Lung (tissue), 12 donors: ENCODE data around the gene RLN3. TPM values are rescaled to one million over a fixed set of nuclear protein-coding genes. Genes with fewer than 3 reads are reported as not detected.

Experiments used
- ATAC-seq: fragments of 200-7000 bp; cut with Tn5 transposase; one replicate; pipeline ENCODE4 v1.9.1; 2020; ENCODE audit warnings: moderate number of reproducible peaks; ENCODE audit not compliant: insufficient read depth, low FRiP score
- DNase-seq, 3 donors: peaks; one replicate each; pipeline ENCODE4 v3.0.0-alpha.2; 2013 to 2017
- H3K27ac ChIP-seq, 2 donors: one replicate each; pipeline ENCODE4 v1.5.1; 2013; ENCODE audit warnings: mild to moderate bottlenecking in 2 of 2, moderate library complexity in 2 of 2, control low read depth in 1 of 2, inconsistent platforms in 1 of 2, low read depth in 1 of 2, low read length in 1 of 2
- H3K27me3 ChIP-seq, 3 donors: one replicate each; pipeline ENCODE4 v1.5.1; 2013; ENCODE audit warnings: low read length in 2 of 3; ENCODE audit not compliant: control insufficient read depth in 3 of 3, insufficient read depth in 3 of 3
- H3K36me3 ChIP-seq, 4 donors: one replicate each; pipeline ENCODE4 v1.5.1; 2013; ENCODE audit warnings: low read length in 4 of 4, mild to moderate bottlenecking in 1 of 4, moderate library complexity in 1 of 4; ENCODE audit not compliant: control insufficient read depth in 4 of 4, insufficient read depth in 4 of 4
- H3K4me1 ChIP-seq, 5 donors: one replicate each; pipeline ENCODE4 v1.5.1; 2013; ENCODE audit warnings: low read length in 5 of 5, mild to moderate bottlenecking in 2 of 5, moderate library complexity in 1 of 5; ENCODE audit not compliant: control insufficient read depth in 5 of 5, insufficient read depth in 5 of 5
- H3K4me3 ChIP-seq: one replicate; pipeline ENCODE4 v1.5.1; 2013; ENCODE audit warnings: mild to moderate bottlenecking, control low read depth, moderate library complexity
- H3K9ac ChIP-seq, 2 donors: one replicate each; pipeline ENCODE4 v1.5.1; 2013; ENCODE audit warnings: low read length in 2 of 2, control low read depth in 1 of 2; ENCODE audit not compliant: insufficient read depth in 1 of 2
- H3K9me3 ChIP-seq, 4 donors: one replicate each; pipeline ENCODE4 v1.5.1; 2013; ENCODE audit warnings: low read length in 3 of 4, mild to moderate bottlenecking in 1 of 4, moderate library complexity in 1 of 4; ENCODE audit not compliant: control insufficient read depth in 4 of 4, insufficient read depth in 3 of 4
- WGBS, 2 donors: extraction: QIAGEN DNeasy Blood & Tissue Kit; methylation state at CpG; one replicate each; pipeline ENCODE4 v1.1.7; 2013; 5-methylcytosine and 5-hydroxymethylcytosine counted together
- polyA plus RNA-seq, 2 donors: library from polyadenylated mRNA; stranded (reverse); fragments of 200-250 nt; gene quantifications; one replicate each; pipeline ENCODE4 v1.2.1, GENCODE V29; 2013
- total RNA-seq, 2 donors: library from RNA; depleted of rRNA in 1 of 2; stranded (reverse); fragments of >200 nt in 1 of 2; gene quantifications; one replicate each; pipeline ENCODE4 v1.2.1, GENCODE V29; 2014 to 2021
- TF ChIP-seq, protein P1 (sequence below): IDR thresholded peaks from 2 replicates; pipeline ENCODE4 v1.5.1; 2012; ENCODE audit warnings: mild to moderate bottlenecking; ENCODE audit errors: control extremely low read depth, extremely low read depth
- donor health status: control.
- donor health status: control.
- donor health status: Bipolar disorder and iron deficiency.
- donor health status: healthy.
- donor health status: DM: yes; HTN: yes; CAD: no.

The RLN3 gene
- total and polyA plus RNA-seq, 4 donors: 0.50 to 0.52 TPM; not detected in 2

DNA sequence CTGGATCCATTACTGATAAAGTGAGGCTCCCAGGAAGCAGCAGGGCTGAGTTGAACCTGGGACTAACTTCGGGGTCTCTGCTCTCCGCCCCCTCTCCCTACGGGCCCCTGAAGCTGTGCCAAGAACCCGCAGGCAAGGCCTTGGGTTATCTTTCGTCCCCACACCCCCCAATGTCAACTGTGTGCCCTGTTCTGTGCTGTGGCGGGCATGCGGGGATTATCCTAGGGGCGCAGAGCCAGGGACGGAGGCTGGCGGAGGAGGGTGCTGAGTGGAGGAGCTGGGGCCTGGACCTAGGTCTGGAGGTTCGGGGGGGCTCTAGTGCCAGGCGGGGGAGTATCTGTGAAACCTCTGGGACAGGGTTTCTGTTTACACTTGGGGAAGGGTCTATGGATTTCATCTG lies 48.3 kb upstream of the RLN3 start:
- Histone ChIP-seq H3K9ac (no peak overlapping the region), H3K4me3 (no peak overlapping the region), H3K27ac (peak overlapping the region in 1 of 2 donors; percentile 74), H3K36me3 (peaks cover 0 to 26% (median 7%) of the 10 kb centered on the region in 4 donors), H3K27me3 (no peaks in the 10 kb centered on the region), H3K9me3 (no peaks in the 10 kb centered on the region), H3K4me1 (peaks cover 0 to 13% (median 7%) of the 10 kb centered on the region in 5 donors)
- DNase-seq (no peak), ATAC-seq (no peak)
- TF ChIP-seq, protein P1, sequence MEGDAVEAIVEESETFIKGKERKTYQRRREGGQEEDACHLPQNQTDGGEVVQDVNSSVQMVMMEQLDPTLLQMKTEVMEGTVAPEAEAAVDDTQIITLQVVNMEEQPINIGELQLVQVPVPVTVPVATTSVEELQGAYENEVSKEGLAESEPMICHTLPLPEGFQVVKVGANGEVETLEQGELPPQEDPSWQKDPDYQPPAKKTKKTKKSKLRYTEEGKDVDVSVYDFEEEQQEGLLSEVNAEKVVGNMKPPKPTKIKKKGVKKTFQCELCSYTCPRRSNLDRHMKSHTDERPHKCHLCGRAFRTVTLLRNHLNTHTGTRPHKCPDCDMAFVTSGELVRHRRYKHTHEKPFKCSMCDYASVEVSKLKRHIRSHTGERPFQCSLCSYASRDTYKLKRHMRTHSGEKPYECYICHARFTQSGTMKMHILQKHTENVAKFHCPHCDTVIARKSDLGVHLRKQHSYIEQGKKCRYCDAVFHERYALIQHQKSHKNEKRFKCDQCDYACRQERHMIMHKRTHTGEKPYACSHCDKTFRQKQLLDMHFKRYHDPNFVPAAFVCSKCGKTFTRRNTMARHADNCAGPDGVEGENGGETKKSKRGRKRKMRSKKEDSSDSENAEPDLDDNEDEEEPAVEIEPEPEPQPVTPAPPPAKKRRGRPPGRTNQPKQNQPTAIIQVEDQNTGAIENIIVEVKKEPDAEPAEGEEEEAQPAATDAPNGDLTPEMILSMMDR: no peak
- 63 to 76% methylated on average over 10 to 12 of the region's 12 CpGs for WGBS, 2 donors

DNA sequence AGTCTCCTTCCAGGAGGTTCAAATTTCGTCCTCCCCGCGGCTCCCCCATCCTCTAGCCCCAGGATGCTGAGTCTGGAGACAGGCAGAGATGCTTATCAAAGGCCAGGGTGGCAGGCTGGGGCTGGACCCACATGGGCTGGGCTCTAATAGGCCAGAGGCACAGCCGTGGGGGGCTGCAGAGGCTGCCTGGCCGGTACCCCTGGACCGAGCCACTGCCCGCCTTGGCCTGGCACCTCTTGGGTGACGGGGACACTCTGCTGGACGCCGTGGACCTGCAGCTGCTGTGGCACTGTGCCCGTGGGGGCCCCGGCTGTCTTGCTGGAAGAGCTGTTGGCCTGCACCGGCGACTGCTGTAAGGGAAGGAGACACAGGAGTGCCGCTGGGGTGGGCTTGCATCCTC lies 47.6 kb upstream of the RLN3 start:
- H3K27me3 ChIP-seq: no peaks in the 10 kb centered on the region
- DNase-seq: no peak
- TF ChIP-seq, protein P1: no peak
- WGBS, 2 donors: 95 to 98% methylated on average over 15 of the region's 15 CpGs
- no peak for ATAC-seq
- H3K36me3 ChIP-seq: peaks cover 0 to 26% (median 7%) of the 10 kb centered on the region in 4 donors
- no peaks in the 10 kb centered on the region for H3K9me3 ChIP-seq
- H3K4me1 ChIP-seq: peaks cover 0 to 13% (median 7%) of the 10 kb centered on the region in 5 donors
- H3K4me3 ChIP-seq: no peak overlapping the region
- no peak overlapping the region for H3K9ac ChIP-seq
- H3K27ac ChIP-seq: no peak overlapping the region

DNA sequence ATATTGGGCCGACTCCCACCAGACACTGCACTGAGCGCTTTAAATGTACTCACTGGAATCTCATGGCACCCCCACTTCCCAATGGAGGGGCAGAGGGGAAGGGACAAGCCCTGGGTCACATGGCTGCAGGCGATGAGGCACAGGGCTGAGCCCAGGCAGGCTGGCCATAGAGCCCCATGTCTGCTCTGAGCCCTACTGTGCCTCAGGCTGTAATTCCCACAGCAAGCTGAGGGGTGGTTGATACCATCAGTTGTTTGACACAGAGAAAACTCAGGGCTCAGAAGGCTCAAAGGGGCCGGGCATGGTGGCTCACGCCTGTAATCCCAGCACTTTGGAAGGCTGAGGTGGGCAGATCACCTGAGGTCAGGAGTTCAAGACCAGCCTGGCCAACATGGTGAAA lies 46.9 kb upstream of the RLN3 start:
- ATAC-seq: no peak
- 94% methylated on average over 5 of the region's 5 CpGs for WGBS, 2 donors
- H3K9ac ChIP-seq: no peak overlapping the region

More for the DNA sequence above, 46.9 kb upstream of the RLN3 start:
- TF ChIP-seq, protein P1: no peak
- H3K4me1 ChIP-seq: peaks cover 0 to 14% (median 8%) of the 10 kb centered on the region in 5 donors
- H3K4me3 ChIP-seq: no peak overlapping the region
- no peak overlapping the region for H3K27ac ChIP-seq
- H3K36me3 ChIP-seq: peaks cover 0 to 24% (median 7%) of the 10 kb centered on the region in 4 donors
- H3K27me3 ChIP-seq: no peaks in the 10 kb centered on the region
- no peak for DNase-seq
- H3K9me3 ChIP-seq: no peaks in the 10 kb centered on the region
